CD4-positive, alpha-beta T cell treated with Interleukin-6 for 4 hours (primary cell): ENCODE results near the gene RNF175.

Experiments used
- DNase-seq: peaks from one replicate; pipeline ENCODE4 v3.0.0-alpha.2; 2020; ENCODE audit warnings: mixed read lengths

RNF175 gene

GRCh38 chr4:153741541-153741940 lies 18.3 kb downstream of the RNF175 start:
- no peak for DNase-seq

- DNase-seq = no peak
These were observed 23.8 kb downstream of the RNF175 start for GRCh38 chr4:153735906-153736461.

GRCh38 chr4:153733751-153734448 lies 25.9 kb downstream of the RNF175 start:
- no peak for DNase-seq

GRCh38 chr4:153731239-153731638 lies 28.6 kb downstream of the RNF175 start:
- DNase-seq = no peak

- DNase-seq = no peak
These were observed 29.9 kb downstream of the RNF175 start for GRCh38 chr4:153729895-153730294.

- DNase-seq = no peak
These were observed 31.2 kb downstream of the RNF175 start for GRCh38 chr4:153728660-153729059.

- no peak for DNase-seq
These were observed 31.7 kb downstream of the RNF175 start for GRCh38 chr4:153728151-153728550.

GRCh38 chr4:153725831-153726154 lies 34.0 kb downstream of the RNF175 start:
- no peak for DNase-seq

GRCh38 chr4:153725136-153725830 lies 34.5 kb downstream of the RNF175 start:
- no peak for DNase-seq

- no peak for DNase-seq
These were observed 35.2 kb downstream of the RNF175 start for GRCh38 chr4:153724606-153725005.

- no peak for DNase-seq
These were observed 37.8 kb downstream of the RNF175 start for GRCh38 chr4:153722036-153722435.

- no peak for DNase-seq
These were observed 45.8 kb downstream of the RNF175 start for GRCh38 chr4:153713866-153714646.

GRCh38 chr4:153710681-153711080 lies 49.1 kb downstream of the RNF175 start:
- DNase-seq = no peak

GRCh38 chr4:153706519-153706918 lies 53.3 kb downstream of the RNF175 start:
- no peak for DNase-seq

GRCh38 chr4:153705743-153706468 lies 53.9 kb downstream of the RNF175 start:
- DNase-seq = no peak

- no peak for DNase-seq
These were observed 55.3 kb downstream of the RNF175 start for GRCh38 chr4:153704522-153704921.

GRCh38 chr4:153684971-153685371 lies 74.9 kb downstream of the RNF175 start:
- no peak for DNase-seq

- DNase-seq = peak; percentile 67
These were observed 75.4 kb downstream of the RNF175 start, which contains the start of gene TLR2 for GRCh38 chr4:153684182-153684970. TSS of gene TLR2 (plus strand) at chr4:153684280. CDS start at chr4:153702908, 18,628 bp downstream.

GRCh38 chr4:153683763-153684181 lies 76.1 kb downstream of the RNF175 start:
- no peak for DNase-seq

- no peak for DNase-seq
These were observed 80.3 kb downstream of the RNF175 start for GRCh38 chr4:153679486-153679885.

- DNase-seq = no peak
These were observed 82.8 kb downstream of the RNF175 start for GRCh38 chr4:153676984-153677383.

- DNase-seq = no peak
These were observed 83.3 kb downstream of the RNF175 start for GRCh38 chr4:153676486-153676885.
